ENCODE results near the gene SIL1.

- TF ChIP-seq CTCF (IDR thresholded peaks at IDR 0.05) (no peak), POLR2A (IDR thresholded peaks at IDR 0.05) (no peak), POLR2AphosphoS5 (IDR thresholded peaks at IDR 0.05) (no peak)
These were observed 11.3 kb downstream of the SIL1 start for GRCh38 chr5:139186752-139187326.
